GM11168 (cell line): Measurements from ENCODE around the gene SDHC.

Experiments used
- in situ Hi-C: fragments of 300-500 bp; cut with MboI; formaldehyde crosslinking; loops from one replicate; pipeline ENCODE4 v1.12.0; 2022; ENCODE audit warnings: low sequenced_read_pairs; ENCODE audit not compliant: unreplicated experiment

Gene SDHC

DNA sequence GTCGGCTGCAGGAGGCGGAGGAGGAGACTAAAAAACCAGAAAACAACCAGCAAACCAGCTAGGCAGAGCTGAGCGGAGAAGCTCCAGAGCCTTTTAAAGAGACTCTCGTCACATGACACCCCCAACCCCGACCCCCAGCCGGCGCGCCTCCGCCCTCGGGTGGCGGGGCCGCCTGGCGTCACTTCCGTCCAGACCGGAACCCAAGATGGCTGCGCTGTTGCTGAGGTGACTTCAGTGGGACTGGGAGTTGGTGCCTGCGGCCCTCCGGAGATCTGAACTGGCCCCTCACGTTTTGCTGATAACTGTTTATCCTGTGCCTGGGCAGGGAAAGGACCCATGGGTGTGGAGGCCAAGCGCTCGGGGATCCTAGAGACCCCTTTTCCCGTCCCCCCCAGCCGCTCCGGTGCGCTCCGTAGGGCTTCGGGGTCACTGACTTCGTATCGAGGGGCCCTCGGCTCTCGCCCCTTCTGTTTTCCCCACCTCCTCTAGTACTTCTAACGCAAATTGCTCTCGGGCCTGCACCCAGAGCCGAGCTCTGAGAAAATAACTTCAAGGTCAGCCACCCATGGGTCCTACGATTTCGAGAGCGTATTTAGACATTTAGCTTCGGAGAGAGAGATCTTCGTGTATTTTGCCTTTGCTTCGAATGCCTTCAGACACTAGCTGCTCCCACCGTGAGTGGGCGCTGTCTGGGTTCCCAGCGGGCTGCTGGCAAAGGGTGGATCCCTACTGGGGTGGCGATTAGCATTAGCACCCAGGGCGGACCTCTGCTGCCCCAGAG lies at the start of gene SDHC:
TSS of gene SDHC (plus strand) at position 181 of the 781 bp plus-strand sequence. CDS start at position 206, 25 bp downstream.
- in situ Hi-C loops, result no loop called here

DNA sequence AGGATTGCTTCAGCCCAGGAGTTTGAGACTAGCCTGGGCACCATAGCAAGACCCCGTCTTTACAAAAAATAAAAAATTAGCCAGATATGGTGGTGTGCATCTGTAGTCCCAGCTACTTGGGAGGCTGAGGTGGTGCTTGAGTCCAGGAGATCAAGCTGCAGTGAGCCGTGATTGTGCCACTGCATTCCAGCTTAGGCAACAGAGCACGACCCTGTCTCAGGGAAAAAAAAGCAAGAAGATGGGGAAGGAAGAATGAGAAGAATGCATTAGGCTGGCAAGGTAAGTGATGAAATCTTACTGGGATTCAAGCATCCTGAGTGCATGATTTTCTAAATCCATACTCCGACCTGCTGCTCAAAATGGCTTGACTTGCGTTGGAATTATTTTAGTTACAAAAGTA lies 48.9 kb upstream of the SDHC start:
- in situ Hi-C loops, result no loop called here

GRCh38 chr1:161266202-161266601 lies 48.0 kb upstream of the SDHC start:
- in situ Hi-C loops, result no loop called here

DNA sequence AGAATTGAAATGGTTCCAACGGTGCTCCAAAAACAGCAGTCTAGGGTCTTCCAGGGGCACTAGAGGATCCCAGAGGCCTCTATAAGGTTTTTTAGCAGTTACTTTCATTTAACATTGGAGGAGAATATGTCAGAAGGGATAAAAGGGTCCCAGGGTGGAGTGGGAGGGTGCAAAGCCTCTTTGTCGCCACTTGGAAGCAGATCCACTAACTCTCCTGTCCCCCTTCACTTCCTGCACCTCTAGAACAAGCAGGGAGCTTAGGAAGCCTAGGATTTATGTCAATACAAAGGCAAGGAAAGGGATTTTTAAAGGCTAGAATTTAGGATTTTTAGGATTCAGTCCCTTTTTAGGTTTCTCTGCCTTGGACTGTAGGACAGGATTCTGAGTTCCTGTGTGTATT lies 47.3 kb upstream of the SDHC start:
- in situ Hi-C loops, result no loop called here

GRCh38 chr1:161267321-161267720 lies 46.9 kb upstream of the SDHC start:
- in situ Hi-C loops, result no loop called here

DNA sequence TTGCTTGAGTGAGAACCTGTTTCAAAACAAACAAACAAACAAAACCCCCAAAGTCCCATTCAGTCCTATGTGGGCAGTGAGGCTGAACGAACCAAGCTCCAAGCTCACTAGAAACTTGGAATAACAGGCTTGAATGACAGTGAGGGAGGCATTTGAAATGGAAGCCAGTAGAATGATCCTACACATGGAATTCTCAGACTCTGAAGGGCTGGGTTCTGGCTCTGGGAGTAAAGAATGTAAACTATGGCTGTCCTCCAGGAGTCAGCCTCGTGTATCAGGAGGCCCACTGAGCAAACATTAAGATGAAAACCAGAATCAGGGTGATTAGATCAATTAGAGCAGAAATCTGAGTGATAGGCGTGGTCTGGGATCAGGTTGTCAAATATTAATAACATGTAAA lies 40.8 kb upstream of the SDHC start:
- in situ Hi-C loops, result no loop called here

GRCh38 chr1:161274874-161275273 lies 39.3 kb upstream of the SDHC start:
- in situ Hi-C loops, result no loop called here

- in situ Hi-C loops, result no loop called here
Observed at GRCh38 chr1:161282991-161283390, 31.2 kb upstream of the SDHC start.

DNA sequence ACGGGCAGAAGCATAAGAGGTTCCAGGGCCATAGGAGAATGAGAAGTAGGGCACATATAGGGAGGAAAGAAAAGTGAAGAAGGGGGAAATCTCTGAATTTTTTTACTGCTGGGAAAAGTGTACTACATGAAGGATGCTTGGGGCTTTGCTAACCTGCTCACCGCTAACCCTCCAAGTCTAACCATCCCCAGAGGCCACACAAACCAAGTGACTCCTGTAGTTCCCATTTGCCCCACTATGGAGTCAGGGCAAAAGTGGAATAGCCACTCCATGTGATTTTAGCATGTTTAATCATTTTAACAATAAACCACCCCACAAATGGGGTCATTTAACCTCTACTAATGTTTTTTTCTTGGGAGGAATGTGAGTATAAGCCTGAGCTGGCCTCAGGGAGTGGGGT lies 29.1 kb upstream of the SDHC start:
- in situ Hi-C loops, result no loop called here

DNA sequence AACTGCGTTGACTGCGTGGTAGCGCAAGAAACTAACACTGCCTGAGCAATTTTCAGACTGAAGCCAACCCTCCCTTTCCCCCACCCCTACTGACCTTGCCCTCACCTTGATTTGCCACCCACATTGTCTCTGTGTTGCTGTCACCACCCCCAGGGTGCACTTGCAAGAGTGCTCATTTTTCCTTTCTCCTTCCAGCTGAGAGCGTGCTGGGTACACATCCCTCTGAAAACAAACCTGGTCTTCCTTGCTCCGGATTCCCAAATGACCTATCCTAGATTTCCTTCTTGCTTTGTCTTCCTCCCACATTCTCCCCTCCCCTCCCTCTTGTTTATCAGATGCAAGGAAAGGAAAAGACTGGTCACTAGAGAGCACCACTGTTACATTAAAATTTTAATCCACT lies 28.7 kb upstream of the SDHC start:
- in situ Hi-C loops, result no loop called here

- in situ Hi-C loops, result no loop called here
Observed at GRCh38 chr1:161287482-161288054, 26.6 kb upstream of the SDHC start.

GRCh38 chr1:161290779-161291178 lies 23.4 kb upstream of the SDHC start:
- in situ Hi-C loops, result loop anchor here (5.0 kb wide), 1 partner anchor 63 kb away; the partner anchor contains the start of gene TOMM40L

- in situ Hi-C loops, result no loop called here
Observed at GRCh38 chr1:161297415-161297814, 16.8 kb upstream of the SDHC start.

DNA sequence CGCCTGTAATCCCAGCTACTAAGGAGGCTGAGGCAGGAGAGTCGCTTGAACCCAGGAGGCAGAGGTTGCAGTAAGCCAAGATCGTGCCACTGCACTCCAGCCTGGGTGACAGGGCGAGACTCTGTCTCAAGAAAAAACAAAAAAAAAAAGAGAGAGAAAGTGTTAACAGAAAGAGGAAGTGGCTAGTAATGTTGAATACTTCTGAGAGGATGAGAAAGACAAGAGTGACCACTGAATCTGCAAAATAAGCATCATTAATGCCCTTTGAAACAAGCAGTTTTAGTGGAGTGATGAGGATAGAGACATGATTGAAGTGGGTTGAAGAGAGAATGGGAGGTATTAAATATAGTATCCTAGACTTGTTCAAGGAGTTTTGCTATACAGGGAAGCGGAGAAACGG lies 16.1 kb upstream of the SDHC start:
- in situ Hi-C loops, result no loop called here

DNA sequence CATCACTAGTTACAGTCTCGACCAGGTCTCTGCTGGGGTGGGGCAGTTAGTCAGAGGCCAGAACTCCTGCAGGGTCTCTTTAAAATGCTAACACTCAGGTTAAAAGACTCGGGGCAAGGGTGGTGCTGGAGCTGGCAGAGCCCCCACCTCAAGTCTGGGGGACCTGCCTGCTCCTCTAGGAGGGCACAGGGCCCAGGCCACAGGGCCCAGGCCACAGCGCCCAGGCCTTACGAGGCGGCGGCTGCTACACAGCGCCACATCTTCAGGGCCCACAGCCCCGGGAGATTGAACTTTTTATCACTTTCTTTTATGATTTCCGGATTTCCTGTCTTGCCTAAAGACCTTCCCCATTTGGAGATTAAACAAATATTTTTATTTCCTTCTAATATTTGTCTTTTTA lies 14.8 kb upstream of the SDHC start:
- in situ Hi-C loops, result no loop called here

GRCh38 chr1:161300478-161300877 lies 13.7 kb upstream of the SDHC start:
- in situ Hi-C loops, result no loop called here

DNA sequence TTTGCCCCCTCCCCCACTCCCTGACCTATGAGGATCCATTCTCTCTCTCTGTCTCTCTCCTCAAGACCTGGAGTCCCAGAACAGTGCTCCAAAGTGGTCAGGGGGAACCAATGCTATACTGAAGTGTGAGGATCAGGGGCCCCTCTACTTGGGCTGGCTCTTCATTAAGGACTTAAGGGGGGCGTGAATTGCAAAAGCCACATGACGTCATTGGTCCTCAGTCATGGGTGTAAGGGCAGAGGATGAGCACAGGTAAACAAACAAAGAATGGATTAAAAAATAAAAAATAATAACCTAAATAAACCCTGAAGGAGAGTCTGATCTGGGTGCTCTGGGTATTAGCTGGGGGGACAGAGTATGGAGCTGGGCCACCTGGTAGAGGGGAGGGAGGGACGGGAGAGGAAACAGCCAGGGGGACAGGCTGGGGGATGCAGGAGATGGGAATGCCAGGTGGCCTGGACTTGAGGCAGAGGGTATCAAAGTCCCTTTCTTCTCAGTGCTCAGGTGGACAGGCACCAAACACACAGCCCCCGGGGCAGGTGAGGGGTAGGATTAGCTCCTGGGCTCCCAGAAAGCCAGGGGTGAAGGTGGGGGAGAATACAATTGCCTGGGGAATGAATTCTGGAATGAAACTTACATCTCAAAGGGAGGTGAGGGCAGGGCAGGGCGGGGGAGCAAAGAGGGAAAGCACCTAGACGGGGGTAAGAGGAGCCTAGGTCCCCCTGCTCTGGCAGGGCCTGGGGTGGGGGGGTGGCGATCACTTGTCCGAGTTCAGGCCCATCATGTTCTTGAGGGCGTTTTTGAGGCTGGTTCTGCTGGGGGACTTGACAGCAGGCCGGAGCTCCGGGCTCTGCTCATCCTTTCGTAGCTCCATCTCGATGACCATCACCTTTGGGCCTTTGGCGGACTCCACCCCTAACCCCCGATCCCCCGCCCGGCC lies 9.0 kb upstream of the SDHC start:
- in situ Hi-C loops, result no loop called here

DNA sequence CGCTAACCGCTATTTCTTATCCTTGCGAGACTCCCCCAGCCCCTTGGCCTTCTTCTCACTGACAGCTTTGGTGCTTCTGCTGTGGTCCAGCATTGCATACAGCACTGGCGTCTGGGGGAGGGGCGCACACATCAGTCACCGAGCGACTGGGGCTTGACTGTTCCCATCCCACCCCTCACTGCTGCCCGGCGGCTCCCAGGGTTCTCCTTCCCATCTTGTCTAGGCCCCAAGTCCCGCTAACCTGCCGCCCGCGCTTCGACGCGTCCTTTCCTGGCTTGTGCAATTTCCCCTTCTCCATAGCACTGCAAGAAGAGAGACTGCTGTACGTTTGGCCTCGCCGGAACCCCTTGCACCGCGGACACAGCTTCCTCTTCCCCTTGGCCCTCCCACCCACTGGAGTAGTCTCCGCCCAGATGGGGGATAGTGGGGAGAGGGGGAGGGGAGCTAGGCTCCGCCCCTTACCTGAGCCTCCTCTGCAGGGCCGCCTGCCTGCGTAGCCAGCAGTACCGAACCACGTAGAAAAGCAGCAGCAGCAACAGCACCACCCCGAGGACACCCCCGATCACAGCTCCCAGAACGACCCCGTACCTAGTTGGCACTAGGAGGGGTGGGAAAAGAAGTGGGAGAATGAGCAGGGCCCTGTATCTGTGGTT lies 8.2 kb upstream of the SDHC start:
- in situ Hi-C loops, result no loop called here

GRCh38 chr1:161307230-161307768 lies 6.9 kb upstream of the SDHC start:
- in situ Hi-C loops, result no loop called here
